ENCODE results near the gene TNFRSF6B.
A peak's percentile ranks its signal among the peaks of the same experiment; 100 is the strongest.

Gene TNFRSF6B

GRCh38 chr20:63693083-63693732 lies 3.2 kb upstream of the TNFRSF6B start:
- H3K4me3 ChIP-seq (ENCODE audit: low read length in 2 of 2), result no peak overlapping the region
- no peaks in the 10 kb centered on the region for H3K9me3 ChIP-seq (ENCODE audit: control insufficient read depth in 2 of 2, low read length in 2 of 2)
- no peaks in the 10 kb centered on the region for H3K27me3 ChIP-seq (ENCODE audit: control insufficient read depth in 1 of 2, insufficient read depth in 2 of 2, low read length in 2 of 2)
- peaks cover 0 to 5% of the 10 kb centered on the region in 2 donors for H3K36me3 ChIP-seq (ENCODE audit: control insufficient read depth in 2 of 2, insufficient read depth in 2 of 2, low read length in 2 of 2)
- H3K4me1 ChIP-seq (ENCODE audit: control insufficient read depth, insufficient read depth, low read length), result peaks cover 16% of the 10 kb centered on the region
- no peak overlapping the region for H3K27ac ChIP-seq (ENCODE audit: low read length)
- H3K9ac ChIP-seq (ENCODE audit: low read length in 2 of 2), result no peak overlapping the region

- H3K27ac ChIP-seq (ENCODE audit: low read length), result no peak overlapping the region
- peaks cover 20% of the 10 kb centered on the region for H3K4me1 ChIP-seq (ENCODE audit: control insufficient read depth, insufficient read depth, low read length)
Measured at GRCh38 chr20:63693733-63694583, 2.5 kb upstream of the TNFRSF6B start.

GRCh38 chr20:63694584-63695423 lies 1.6 kb upstream of the TNFRSF6B start:
- Histone ChIP-seq H3K27me3 (ENCODE audit: control insufficient read depth in 1 of 2, insufficient read depth in 2 of 2, low read length in 2 of 2) (no peaks in the 10 kb centered on the region), H3K9me3 (ENCODE audit: control insufficient read depth in 2 of 2, low read length in 2 of 2) (no peaks in the 10 kb centered on the region), H3K27ac (ENCODE audit: low read length) (no peak overlapping the region), H3K9ac (ENCODE audit: low read length in 2 of 2) (no peak overlapping the region), H3K4me1 (ENCODE audit: control insufficient read depth, insufficient read depth, low read length) (peaks cover 28% of the 10 kb centered on the region), H3K4me3 (ENCODE audit: low read length in 2 of 2) (no peak overlapping the region), H3K36me3 (ENCODE audit: control insufficient read depth in 2 of 2, insufficient read depth in 2 of 2, low read length in 2 of 2) (peaks cover 0 to 5% of the 10 kb centered on the region in 2 donors)

More at GRCh38 chr20:63693733-63694583, 2.5 kb upstream of the TNFRSF6B start:
- Histone ChIP-seq H3K36me3 (ENCODE audit: control insufficient read depth in 2 of 2, insufficient read depth in 2 of 2, low read length in 2 of 2) (peaks cover 0 to 5% of the 10 kb centered on the region in 2 donors), H3K4me3 (ENCODE audit: low read length in 2 of 2) (no peak overlapping the region), H3K9me3 (ENCODE audit: control insufficient read depth in 2 of 2, low read length in 2 of 2) (no peaks in the 10 kb centered on the region), H3K9ac (ENCODE audit: low read length in 2 of 2) (no peak overlapping the region), H3K27me3 (ENCODE audit: control insufficient read depth in 1 of 2, insufficient read depth in 2 of 2, low read length in 2 of 2) (no peaks in the 10 kb centered on the region)

- Histone ChIP-seq H3K36me3 (ENCODE audit: control insufficient read depth in 2 of 2, insufficient read depth in 2 of 2, low read length in 2 of 2) (peaks cover 0 to 5% of the 10 kb centered on the region in 2 donors), H3K4me1 (ENCODE audit: control insufficient read depth, insufficient read depth, low read length) (peaks cover 28% of the 10 kb centered on the region)
Measured at GRCh38 chr20:63695424-63696305, 787 bp upstream of the TNFRSF6B start.

GRCh38 chr20:63696306-63696627 lies 185 bp upstream of the TNFRSF6B start:
- peak overlapping the region in 1 of 2 donors; percentile 49 for H3K4me3 ChIP-seq (ENCODE audit: low read length in 2 of 2)
- H3K27me3 ChIP-seq (ENCODE audit: control insufficient read depth in 1 of 2, insufficient read depth in 2 of 2, low read length in 2 of 2), result no peaks in the 10 kb centered on the region
- H3K9me3 ChIP-seq (ENCODE audit: control insufficient read depth in 2 of 2, low read length in 2 of 2), result no peaks in the 10 kb centered on the region
- peak overlapping the region in 1 of 2 donors; percentile 2 for H3K9ac ChIP-seq (ENCODE audit: low read length in 2 of 2)
- peaks cover 0 to 5% of the 10 kb centered on the region in 2 donors for H3K36me3 ChIP-seq (ENCODE audit: control insufficient read depth in 2 of 2, insufficient read depth in 2 of 2, low read length in 2 of 2)
- peaks cover 28% of the 10 kb centered on the region for H3K4me1 ChIP-seq (ENCODE audit: control insufficient read depth, insufficient read depth, low read length)
- H3K27ac ChIP-seq (ENCODE audit: low read length), result no peak overlapping the region

More at GRCh38 chr20:63695424-63696305, 787 bp upstream of the TNFRSF6B start:
- no peaks in the 10 kb centered on the region for H3K9me3 ChIP-seq (ENCODE audit: control insufficient read depth in 2 of 2, low read length in 2 of 2)
- H3K27me3 ChIP-seq (ENCODE audit: control insufficient read depth in 1 of 2, insufficient read depth in 2 of 2, low read length in 2 of 2), result no peaks in the 10 kb centered on the region
- H3K27ac ChIP-seq (ENCODE audit: low read length), result no peak overlapping the region
- no peak overlapping the region for H3K4me3 ChIP-seq (ENCODE audit: low read length in 2 of 2)
- H3K9ac ChIP-seq (ENCODE audit: low read length in 2 of 2), result peak overlapping the region in 1 of 2 donors; percentile 2

- Histone ChIP-seq H3K36me3 (ENCODE audit: control insufficient read depth in 2 of 2, insufficient read depth in 2 of 2, low read length in 2 of 2) (peaks cover 0 to 5% of the 10 kb centered on the region in 2 donors), H3K4me3 (ENCODE audit: low read length in 2 of 2) (peak overlapping the region in 1 of 2 donors; percentile 49), H3K9me3 (ENCODE audit: control insufficient read depth in 2 of 2, low read length in 2 of 2) (no peaks in the 10 kb centered on the region), H3K27ac (ENCODE audit: low read length) (no peak overlapping the region), H3K27me3 (ENCODE audit: control insufficient read depth in 1 of 2, insufficient read depth in 2 of 2, low read length in 2 of 2) (no peaks in the 10 kb centered on the region), H3K9ac (ENCODE audit: low read length in 2 of 2) (no peak overlapping the region), H3K4me1 (ENCODE audit: control insufficient read depth, insufficient read depth, low read length) (peaks cover 28% of the 10 kb centered on the region)
Measured at GRCh38 chr20:63697357-63697867, 960 bp downstream of the TNFRSF6B start.

- Histone ChIP-seq H3K4me3 (ENCODE audit: low read length in 2 of 2) (no peak overlapping the region), H3K27me3 (ENCODE audit: control insufficient read depth in 1 of 2, insufficient read depth in 2 of 2, low read length in 2 of 2) (no peaks in the 10 kb centered on the region), H3K4me1 (ENCODE audit: control insufficient read depth, insufficient read depth, low read length) (peaks cover 28% of the 10 kb centered on the region), H3K9ac (ENCODE audit: low read length in 2 of 2) (no peak overlapping the region), H3K36me3 (ENCODE audit: control insufficient read depth in 2 of 2, insufficient read depth in 2 of 2, low read length in 2 of 2) (peaks cover 0 to 5% of the 10 kb centered on the region in 2 donors), H3K27ac (ENCODE audit: low read length) (no peak overlapping the region), H3K9me3 (ENCODE audit: control insufficient read depth in 2 of 2, low read length in 2 of 2) (no peaks in the 10 kb centered on the region)
Measured at GRCh38 chr20:63697868-63698545, 1.6 kb downstream of the TNFRSF6B start.

- Histone ChIP-seq H3K4me3 (ENCODE audit: low read length in 2 of 2) (peak overlapping the region in 1 of 2 donors; percentile 1), H3K27ac (ENCODE audit: low read length) (peak overlapping the region; percentile 31), H3K4me1 (ENCODE audit: control insufficient read depth, insufficient read depth, low read length) (peaks cover 28% of the 10 kb centered on the region), H3K36me3 (ENCODE audit: control insufficient read depth in 2 of 2, insufficient read depth in 2 of 2, low read length in 2 of 2) (peaks cover 4 to 6% of the 10 kb centered on the region in 2 donors), H3K27me3 (ENCODE audit: control insufficient read depth in 1 of 2, insufficient read depth in 2 of 2, low read length in 2 of 2) (no peaks in the 10 kb centered on the region), H3K9ac (ENCODE audit: low read length in 2 of 2) (no peak overlapping the region), H3K9me3 (ENCODE audit: control insufficient read depth in 2 of 2, low read length in 2 of 2) (no peaks in the 10 kb centered on the region)
Measured at GRCh38 chr20:63698739-63699465, 2.5 kb downstream of the TNFRSF6B start.

All from stomach smooth muscle (tissue), 2 donors.